Right lung (tissue), 5 donors: ENCODE results near the gene DTHD1. TPM values are rescaled to one million over a fixed set of nuclear protein-coding genes. Genes with fewer than 3 reads are reported as not detected.

Source experiments
- DNase-seq, 2 donors: peaks; one replicate each; pipeline ENCODE4 v3.0.0-alpha.2; 2013
- polyA plus RNA-seq, 5 donors: library from polyadenylated mRNA; unstranded; fragments of 120-200 nt; gene quantifications; one replicate each; pipeline versions ENCODE4 v1.2.1 to v1.2.3, GENCODE V29; 2013; ENCODE audit warnings: inconsistent platforms in 1 of 5, low replicate concordance in 1 of 5; ENCODE audit not compliant: insufficient read length in 5 of 5, insufficient read depth in 1 of 5

DTHD1 gene
- polyA plus RNA-seq, 5 donors, result 0.74 to 6.2 (median 4.6) TPM

DNA sequence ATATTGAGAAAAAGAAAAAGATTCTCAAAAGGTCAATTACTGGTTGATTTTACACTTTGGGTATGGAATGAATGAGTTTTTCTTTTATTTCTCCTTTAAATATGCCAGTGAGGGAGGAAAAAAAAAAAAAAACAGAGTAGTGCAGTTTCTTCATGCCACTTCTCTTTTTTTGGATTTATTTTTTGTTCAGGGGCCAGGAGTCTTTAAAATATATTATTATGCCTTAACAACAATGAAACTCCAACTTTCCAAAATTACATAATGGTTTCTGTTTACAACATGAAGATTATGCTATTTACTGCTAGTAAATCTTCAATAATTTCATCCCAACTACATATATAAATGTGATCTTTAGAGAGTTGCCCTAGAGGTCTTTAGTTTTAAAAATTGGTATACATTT is 31.9 kb downstream of the DTHD1 start:
- DNase-seq, result no peak

DNA sequence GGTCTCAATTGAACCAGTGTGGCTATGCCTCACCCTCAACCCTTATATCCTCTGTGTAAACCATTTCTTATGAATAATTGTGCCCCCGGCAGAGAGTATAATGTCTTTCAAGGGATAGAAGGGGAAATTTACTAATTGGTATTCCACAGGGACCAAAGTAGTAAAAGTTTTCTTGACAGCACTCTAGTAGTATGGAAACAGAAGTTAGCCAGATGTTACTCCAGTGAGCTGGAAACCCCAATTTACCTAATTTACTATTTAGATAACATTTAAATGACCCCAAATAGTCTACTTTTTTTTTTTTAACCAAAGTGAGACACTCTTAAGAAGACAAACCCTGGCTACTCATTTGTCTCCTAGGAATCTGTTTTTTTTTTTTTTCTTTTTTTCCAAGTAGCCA is 32.3 kb downstream of the DTHD1 start:
- DNase-seq, result no peak

DNA sequence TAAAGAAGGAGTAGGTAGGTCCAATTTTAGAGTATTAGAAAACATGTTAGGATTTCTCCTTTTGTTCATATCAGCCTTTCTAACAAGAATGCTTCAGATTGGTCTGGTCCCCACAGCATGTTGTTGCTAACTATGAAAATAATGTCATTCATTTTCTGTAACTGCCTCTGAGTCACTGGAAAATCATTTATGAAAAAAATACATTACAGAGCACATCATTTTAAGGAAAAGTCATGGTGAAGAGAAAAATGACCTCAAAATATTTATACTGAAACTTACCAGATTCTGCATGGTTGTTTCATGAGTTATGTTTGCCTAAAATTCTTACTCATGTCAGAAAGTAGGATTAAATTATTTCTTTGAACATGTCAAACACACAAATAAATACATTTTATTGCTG is 35.2 kb downstream of the DTHD1 start:
- DNase-seq, result no peak

DNA sequence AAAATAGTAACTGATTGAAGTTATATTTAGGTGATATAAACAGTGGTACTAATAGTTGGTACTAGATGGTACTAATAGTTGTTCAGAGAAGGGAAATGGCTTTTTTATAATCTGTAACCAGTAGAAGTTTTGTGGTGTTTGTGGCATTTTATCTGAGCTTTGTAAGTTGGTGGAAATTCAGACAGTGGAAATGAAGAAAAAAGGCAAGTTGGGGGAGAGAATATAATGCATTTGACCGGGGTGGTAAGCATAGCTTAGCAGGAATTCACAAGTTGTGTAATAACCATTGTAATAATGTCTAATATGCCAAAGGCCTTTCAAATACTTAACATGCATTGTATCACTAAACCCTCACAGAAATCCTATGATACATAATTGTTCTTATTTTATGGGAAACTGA is 36.3 kb downstream of the DTHD1 start:
- DNase-seq, result no peak

DNA sequence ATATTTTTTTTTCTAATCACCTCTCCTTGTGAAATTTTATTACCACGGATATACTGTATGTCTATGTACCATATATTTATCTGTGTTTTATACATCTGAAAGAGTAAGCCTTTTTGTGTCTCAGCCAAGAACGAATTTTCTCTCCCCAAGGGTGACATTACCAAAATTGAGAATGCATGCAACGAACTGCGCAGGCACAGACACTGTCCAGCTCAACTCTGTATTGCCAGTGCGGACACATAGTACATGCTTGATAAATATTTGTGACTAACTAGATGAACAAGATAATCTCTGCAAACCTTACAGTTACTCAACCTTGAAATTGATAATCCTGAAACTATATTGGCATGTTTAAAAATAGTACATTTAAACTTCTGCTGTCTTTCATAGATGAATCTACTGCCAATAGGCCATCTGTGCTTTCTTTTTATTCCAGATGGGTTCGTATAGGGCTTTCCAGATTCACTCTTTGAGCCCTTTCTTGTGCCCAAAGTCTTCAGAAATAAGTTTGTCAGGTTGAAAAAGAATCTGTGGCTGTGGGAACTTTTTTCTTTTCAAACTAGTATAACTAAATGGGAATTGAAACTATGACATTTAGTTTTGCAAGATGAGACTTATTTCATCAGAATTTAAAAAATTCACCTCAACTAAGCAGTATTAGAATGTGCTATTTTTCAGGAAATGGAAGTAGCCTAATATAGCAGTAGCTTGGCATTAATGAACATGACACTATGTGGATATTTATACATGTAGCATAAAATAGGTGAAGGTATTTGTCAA is 38.9 kb downstream of the DTHD1 start:
- no peak for DNase-seq

DNA sequence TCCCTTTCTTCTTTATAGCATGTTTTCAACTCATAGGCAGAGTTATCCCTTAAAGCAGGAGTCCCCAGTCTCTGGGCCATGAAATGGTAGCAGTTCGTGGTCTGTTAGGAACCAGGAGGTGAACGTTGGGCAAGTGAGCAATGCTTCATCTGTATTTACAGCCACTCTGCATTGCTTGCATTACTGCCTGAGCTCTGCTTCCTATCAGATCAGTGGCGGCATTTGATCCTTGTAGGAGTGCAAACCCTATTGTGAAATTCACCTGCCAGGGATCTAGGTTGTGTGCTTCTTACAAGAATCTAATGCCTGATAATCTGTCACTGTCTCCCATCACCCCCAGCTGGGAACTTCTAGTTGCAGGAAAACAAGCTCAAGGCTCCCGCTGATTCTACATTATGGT is 39.8 kb downstream of the DTHD1 start:
- no peak for DNase-seq

DNA sequence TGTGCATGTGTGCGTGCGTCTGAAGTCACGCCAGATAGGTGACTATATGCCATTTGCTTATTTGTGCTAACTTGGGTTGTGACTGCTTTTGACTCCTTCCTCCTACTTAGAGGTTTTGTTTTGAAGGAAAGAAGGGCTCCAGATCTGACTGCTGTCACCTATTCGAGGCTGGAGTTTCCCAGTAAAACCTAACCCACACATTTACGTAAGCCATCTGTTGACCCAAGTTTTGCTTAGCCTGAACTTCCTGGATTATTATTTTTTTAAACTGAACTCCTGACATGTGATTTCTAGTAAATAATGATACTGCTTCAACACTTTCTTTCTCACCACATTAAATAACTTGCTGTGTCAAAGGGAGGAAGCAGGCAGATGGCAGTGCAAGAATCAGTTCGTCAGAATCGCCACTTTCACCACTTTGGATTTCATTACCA is 41.5 kb downstream of the DTHD1 start:
- DNase-seq, result peak in 1 of 2 donors; percentile 5

DNA sequence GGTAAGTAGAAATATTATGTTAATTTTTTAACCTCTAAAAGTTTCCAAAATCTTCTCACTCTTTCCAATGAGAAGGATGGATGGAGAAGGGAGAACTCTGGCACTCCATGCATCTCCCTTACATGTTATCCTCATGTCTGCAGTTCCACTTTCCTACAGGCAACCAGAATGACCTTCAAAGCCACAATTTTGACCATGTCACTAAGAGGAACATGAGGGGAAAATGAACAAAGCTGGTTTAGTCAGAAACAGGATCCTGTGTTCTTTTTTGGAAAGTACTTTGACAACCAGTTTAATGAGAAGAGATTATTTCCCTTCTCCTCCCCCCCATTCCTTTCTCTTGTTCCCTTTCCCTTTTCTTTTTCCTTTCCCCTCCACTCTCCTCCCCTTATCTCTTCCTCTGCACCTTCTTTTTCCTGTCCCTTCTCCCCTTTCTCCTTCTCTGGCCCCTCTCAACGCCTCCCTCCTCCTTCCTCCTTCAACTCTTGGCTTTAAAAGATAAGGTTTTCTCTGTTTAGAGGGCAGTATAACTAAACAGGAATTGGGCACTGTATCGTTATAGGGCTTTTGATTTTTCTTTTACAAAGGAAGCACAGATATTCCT is 42.5 kb downstream of the DTHD1 start:
- DNase-seq, result no peak

DNA sequence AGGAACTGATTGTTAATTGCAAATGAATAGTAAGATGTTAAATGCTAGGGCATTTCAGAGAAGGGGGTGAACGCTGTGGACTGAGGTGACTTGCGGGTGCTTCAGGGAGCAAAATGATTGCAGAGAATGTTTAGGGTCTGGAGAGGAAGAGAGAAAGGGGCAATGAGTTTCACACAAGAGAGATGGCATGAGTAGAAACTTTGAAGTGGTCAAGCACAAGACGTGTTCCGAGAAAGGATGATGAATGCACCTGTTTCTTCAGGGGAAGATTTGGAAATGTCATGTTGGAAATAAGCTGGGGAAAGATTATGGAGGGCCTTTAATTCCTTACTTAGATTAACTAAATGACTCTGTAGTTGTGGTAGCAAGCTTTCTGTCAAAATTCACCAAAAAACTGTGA is 43.4 kb downstream of the DTHD1 start:
- no peak for DNase-seq

DNA sequence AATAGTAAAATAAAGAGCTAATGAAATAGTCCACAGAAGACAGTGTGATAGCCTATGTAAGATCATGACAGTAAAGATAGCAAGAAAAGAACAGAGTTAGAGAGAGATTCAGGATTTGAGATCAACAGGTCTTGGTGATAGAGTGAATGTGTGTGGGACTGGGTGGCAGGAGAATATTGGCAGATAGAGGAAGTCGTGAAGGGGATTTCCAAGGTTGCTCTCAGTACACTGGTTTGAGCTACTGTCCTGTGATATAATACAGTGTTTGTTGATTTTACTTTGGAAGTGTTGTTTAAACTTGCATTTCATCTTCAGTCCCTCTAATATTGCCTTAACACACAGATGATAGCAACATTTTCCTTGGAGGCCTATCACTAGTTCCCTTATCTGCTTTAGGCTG is 44.1 kb downstream of the DTHD1 start:
- DNase-seq, result no peak

DNA sequence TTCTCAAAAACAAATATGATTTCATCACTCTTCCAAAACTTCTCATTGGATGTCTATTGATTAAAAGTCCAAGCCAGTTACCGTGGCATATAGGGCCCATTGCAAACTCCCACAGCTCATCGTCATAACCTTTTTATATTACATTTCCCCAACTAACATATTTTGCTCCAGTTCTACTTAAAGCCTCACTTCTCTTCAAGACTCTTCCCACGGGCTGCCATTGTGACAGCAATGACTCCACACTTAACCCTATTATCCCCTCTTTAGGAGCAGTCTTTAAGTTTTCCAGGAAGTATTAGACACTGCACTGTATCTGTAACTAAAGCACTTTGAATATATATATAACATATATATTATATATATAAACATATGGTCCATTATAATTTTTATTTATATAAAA is 44.5 kb downstream of the DTHD1 start:
- no peak for DNase-seq

DNA sequence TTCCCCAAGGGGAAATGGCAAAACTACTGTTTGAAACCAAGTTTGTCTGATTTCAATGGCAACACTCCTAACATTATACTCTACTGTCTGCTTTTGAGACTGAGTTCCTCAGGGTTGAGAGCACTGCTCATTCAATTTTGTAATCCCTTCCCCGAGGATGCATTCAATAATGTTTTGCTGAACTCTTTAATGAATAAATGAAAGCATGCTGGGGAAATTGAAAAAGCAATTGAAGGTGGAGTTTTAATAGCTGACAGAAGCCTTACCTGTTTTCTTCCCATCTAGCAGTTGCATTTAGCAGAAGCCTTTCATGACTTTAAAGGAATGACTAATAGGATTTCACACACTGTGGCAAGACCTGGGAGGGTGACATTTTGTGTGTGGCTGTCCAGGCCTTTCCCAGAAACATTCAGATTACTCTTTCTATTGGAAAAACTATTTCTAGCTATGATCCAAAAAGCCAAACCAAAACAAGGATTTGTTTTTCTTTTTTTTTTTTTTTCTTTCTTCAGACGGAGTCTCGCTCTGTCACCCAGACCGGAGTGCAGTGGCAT is 45.1 kb downstream of the DTHD1 start:
- DNase-seq, result no peak

DNA sequence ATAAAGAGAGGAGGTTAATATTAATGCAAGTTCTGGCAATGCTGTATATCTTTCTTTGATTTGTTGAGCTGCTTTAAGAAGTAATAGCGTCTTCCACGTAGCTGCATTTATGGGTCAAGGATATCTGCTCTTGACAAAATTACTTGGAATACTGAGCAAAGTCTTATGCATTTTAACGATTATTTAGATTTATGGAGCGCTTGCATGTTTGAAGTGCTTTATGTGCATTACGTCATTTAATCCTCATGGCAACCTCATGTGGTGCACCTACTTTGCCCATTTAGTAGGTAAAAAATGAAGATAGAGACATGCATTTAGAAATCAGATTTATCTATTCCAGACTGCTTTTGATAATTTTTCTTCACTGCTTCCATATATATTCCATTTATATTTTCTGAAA is 46.0 kb downstream of the DTHD1 start:
- DNase-seq, result no peak

DNA sequence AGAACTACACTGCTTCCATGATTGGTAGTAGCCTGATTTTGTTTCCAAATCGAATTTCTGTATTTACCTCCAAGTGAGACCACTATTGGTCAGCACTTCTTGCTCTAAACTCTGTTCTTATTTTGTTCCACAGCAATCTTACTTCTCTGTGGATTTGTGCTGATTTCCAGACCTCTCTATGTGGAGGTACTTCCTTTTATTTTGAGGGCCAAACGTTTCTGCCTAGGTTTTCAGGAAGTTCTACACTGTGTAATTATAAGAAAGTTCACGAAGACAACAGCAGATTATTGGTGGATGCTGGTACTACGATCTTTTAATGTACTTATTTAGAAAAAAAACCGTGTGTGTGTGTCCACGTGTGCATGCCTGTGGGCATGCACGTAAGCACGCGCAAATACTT is 46.7 kb downstream of the DTHD1 start:
- no peak for DNase-seq

DNA sequence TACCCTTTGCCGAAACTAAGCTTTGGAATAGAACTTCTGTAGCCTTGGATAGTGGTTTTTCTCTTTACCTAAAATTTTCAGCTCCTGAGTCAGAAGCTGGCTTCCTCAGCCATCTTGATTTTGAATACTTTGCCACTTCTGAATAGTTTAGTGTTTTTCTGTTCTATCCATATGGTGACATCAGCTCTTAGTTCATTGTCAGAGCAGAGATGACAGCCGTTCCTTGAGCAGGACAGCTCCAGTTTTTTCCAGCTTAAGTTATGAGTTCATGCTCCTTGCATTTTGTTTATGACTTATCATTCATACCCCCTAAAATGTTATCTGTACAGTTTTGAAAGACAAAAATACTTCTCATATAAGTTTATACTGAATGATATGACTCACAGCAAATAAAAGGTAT is 47.8 kb downstream of the DTHD1 start:
- DNase-seq, result no peak

DNA sequence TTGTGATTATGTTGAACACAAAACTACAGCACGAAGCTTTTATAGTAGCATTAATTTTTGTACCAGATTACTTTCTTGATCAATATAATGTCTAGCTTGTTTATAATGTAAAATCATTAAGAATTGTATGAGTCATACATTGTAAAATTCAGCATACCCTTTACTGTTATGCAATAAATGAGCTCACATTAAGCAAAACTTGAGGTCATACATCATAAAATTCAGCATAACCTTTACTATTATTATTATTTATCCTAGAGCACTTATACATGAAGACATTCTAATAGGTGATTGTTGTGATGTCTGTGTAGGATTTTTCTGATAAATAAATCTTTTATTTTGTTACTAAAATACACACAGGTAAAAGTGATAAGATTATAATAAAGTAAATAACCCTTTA is 49.4 kb downstream of the DTHD1 start:
- no peak for DNase-seq

DNA sequence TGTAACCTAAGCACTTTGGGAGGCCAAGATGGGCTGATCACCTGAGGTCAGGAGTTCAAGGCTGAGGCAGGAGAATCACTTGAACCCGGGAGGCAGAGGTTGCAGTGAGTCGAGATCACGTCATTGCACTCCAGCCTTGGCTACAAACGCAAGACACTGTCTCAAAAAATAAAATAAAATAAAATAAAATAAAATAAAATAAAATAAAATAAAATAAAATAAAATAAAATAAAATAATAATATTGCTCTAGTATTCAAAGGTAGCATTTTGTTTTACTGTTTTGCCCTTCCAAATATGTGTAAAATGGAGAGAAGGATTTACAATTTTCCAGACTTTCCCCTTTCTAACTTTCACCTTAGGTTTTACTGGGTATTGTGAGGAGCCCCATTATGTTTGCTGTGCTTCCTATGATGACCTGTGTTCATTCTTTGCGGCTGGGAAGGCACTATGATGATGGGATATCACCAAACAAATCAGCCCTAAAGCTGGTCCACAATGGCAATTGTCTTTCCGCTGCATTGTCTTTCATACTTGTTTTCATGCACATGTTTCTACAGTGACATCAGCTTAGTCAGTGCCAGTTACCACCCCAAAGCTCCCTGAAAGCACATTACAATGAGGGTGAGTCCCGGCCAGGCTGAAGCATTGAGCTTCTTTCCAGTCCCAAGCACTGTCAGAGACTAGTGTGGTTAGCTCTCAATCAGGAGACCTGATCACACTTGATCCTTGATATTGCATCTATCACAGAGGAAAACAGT is 50.8 kb downstream of the DTHD1 start:
- DNase-seq, result no peak

DNA sequence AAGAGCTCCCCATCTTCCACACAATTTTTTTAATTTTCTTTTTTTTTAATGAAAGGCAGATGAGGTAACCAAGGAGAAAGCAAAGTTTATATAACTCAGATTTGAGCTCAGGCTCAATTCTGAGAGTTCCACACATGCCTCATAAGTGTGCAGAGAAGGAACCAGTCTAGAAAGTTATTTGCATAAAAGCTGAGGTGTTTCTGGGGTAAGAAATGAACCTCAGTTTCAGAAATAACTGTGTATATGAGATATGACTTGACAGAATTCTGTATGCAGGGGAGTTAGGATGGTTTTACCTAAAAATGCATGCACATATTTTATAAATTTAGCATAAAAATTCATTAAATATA is 51.3 kb downstream of the DTHD1 start:
- no peak for DNase-seq

DNA sequence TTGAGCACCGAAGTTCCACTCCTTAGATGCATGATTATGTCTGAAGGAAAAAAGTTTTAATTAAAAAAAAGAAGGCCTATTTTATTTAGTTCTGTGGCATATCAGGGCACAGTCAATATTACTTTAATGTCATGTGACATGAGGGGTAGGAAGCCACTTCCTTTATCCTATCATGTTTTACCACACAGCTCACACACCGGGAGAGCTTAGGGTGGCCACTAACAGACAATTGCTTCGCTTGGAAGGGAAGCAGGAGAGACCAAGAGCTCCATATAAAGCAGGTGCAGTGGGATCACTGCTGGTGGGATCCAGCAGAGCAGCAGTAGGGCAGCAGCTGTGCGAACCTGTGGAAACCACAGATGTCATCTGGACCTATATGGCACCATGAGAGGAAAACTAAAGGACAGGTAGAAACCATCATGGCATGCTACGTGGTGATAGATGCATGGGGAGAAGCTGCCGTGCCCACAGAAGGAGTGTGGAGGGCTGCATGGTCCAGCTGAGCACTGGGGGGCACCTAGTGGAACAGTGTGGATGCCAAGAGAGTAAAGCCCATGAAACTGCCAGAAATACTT is 52.0 kb downstream of the DTHD1 start:
- DNase-seq, result no peak

DNA sequence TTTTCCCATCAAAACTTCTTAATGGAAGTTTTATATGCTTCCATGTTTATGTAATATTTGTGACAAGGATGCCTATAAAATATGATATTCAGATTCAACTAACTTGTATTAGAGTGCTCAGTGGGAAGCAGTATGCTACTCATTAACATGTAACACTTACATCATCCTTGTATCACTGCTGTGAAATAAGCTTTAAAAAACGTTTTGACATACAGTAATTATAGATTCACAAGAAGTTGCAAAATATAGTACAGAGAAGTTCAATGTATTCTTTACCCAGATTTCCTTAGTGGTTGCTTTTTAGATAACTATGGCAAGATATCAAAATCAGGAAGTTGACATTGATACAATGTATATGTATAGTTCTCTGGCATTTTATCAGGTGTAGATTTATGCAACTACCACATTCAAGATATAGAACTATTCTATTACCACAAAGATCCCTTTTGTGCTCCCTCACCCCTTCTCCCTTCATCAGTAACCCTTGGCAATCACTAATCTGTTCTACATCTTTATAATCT is 56.3 kb downstream of the DTHD1 start:
- DNase-seq, result no peak

DNA sequence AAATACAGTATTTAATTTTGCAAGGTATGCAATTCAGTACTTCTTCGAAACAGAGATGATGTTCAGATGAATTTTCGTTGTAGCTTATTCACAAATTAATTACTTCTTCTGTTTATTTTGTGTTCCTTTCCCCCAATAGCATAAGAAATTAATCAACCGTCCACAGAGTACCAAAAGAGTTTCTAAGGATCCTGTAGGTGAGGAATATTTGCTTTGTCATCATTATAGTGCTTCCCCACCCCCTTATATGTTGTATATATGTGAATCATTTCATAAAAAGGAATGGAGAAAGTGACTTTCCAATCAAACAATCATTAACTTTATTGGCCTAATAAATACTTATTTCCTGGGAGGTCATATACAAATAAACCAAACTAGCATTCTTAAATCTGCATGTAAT is 57.6 kb downstream of the DTHD1 start:
- no peak for DNase-seq

DNA sequence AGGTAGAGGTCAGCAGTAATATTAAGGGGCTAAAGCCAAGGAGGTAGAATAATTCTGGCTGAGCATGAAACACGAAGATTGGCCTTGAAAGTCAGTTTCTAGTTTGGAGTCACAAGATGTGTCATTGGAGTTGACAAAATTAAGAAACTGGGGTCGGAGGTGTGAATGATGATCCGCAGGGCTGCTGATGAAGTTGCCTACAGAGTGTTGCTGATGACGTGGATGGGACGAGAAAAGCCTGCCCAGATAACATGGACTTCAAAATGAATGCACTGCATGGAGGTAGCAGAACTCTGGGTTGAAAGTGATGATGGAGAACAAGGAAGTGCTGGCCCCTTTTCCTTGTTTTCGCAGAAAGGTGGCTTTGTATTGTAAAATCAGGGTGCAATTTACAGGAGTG is 60.5 kb downstream of the DTHD1 start:
- no peak for DNase-seq
